NCI-H187 treated with DMSO at 0.1 percent for 48 hours (cell line): ENCODE results near the gene POLR1C.
"Not testable (repeated sequence)": the region's sequence is repeated elsewhere in the genome, so short reads cannot be mapped to it uniquely, and the experiment has no call there.

ENCODE experiments used
- DNase-seq: peaks from one replicate; lab custom pipeline; 2025; lab: John Stamatoyannopoulos, UW

Gene POLR1C

DNA sequence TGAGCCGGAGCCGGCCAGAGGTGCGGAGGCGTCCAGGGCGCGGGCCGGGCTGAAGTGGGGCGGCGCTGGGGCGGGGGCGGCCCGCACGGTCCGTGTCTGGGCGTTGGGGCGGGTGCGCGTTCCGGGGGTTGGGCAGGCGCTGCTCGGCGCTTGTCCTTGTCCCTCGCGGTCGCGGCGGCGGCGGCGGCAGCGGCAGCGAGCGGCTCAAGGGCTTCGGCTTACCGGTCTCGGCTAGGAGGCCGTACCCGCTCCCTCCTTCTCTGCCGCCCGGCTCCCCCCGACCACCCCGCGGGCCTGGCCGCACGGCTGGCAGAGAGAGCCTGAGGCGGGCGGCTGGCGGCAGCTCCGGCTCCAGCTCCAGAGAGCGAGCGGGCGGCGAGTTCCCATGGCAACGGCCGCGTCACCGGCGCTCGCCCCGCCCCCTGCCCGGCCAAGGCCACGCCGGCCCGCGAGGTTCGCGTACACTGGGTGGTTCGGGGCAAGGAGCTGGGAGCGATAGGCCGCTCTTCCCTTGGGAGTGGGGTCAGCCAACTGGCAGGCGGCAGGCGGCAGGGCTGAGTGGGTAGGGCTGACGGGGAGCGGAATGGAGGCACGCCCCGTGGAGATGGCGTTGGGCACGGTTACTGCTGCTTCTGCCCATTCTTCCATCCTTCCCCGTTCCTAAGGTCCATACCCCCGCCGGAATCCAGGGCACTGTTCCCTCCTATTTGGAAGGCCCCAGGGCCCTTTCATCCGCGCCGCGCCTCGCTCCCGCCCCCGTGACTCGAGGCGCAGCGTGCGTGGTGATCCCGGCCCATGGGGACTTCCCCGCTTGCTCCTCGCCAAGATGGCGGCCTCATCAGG is 6.7 kb upstream of the POLR1C start, which contains the start of gene LRRC73:
TSS of gene LRRC73 (minus strand) at position 363 of the 843 bp plus-strand sequence. CDS start 561 bp downstream, outside the sequence.
- no peak for DNase-seq

DNA sequence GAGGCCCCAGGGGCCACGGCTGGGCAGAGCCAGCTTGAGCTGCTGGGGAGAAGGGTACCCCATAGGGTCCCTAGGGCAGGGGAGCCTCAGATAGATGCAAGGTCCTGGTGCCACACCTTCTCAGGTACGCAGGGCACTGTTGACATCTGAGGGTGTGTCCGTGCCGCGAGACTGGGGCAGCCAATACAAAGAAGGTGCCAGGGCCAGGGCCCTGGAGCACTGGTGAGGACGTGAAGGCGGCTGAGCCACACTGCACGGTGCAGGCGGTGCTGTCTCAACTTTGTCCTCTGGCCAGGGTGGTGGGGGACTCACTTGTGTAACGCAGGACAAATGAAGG is 6.1 kb upstream of the POLR1C start:
- no peak for DNase-seq

DNA sequence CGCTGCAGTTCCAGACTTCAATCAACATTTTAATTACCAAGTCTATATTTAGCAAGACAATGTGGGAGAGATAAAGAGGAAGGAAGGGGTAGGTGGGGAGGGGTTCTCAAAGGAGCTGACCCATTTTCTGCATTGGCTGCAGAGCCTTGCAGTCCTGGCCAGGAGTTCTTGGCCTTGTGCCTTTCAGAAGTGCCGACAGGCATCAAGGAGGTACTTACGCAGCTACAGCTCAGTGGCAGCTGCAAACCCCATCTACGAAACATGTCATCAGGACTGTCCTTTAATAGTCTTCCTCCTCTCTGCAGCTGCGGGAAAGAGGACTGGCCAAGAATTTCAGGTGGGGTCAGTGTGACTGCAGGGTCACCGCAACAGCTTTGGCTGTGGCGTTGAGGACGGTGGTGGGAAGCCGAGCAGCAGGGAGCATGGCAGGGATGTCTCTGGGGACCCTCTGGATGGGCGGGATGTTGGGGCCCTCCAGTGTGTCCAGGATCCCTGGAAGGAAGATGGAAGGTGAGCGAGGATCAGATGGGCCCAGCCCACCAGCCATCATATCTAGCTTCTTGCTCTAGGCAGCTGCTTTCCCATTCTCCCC is 5.0 kb upstream of the POLR1C start:
- no peak for DNase-seq

DNA sequence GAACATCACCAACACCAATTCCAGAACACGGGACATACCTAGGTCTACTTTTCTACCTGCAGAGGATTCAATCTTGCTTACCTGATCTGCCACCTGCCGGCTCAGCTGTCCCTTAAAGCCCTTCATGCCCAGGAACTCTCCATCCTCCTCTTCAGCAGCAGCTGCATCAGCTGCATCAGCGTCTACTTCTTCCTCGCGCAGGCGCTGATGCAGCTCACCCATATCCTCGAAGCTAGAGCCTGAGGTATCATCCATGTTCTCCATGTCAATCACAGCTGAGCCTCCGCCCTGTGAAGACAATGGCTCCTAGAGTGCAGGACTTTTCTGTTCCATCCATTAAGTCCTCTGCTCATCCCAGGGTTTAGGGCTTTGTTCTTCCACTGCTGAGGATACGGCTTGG is 1.1 kb upstream of the POLR1C start:
- no peak for DNase-seq

DNA sequence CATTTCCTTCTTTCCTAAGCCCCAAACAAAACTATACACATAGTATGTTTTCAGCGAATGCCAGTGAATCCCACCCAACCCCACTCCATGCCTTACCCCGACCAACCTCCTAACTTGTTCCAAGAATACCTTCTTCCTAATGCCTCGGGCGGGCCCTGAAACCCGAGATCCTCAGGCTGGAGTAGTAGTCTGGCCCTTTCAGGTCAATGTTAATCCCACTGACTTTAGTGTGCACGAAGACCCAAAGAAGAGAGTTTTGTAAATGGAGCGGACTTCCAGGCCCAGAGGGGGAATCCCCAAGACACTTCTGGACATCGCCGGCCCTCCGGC is 557 bp upstream of the POLR1C start:
- DNase-seq: no peak

DNA sequence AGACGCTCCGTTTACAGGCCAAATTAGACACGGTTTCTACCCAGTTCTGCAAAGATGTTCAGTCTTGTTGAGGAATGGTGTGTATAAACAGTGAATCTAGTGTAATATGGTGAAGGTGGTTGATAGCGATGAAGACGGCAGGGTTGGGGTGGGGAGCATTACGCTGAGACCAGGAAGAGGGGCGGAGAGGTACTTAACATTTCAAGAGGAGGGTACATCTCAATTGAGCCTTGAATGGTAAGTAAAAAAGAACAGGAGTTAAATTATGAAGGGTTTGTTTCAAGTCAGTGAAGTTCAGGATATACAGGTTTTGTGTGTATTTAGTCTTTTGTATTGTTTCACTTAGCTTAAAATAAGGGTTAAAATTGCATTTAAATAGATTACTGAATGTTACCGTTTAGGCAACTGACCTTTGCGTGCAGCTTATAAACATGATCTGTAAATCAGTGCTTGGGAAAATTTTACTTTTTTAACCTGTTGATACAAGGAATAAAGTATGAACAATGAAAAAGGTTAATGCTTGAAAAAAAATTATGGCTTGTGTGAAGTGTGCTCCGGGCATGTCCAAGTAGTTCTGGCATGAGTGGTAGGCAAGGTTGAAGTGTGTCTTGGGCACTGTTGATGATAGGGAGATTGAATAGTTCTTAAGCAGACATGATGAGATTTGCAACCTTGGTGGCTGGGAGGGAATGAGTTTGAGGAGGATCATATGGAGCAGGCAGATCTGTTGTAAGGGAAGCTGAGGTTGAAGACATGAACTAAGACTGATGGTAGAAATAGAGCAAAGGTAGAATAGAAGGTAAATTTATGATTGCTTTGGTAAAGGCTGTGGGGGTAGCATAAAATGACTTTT is 842 bp downstream of the POLR1C start:
- no peak for DNase-seq

DNA sequence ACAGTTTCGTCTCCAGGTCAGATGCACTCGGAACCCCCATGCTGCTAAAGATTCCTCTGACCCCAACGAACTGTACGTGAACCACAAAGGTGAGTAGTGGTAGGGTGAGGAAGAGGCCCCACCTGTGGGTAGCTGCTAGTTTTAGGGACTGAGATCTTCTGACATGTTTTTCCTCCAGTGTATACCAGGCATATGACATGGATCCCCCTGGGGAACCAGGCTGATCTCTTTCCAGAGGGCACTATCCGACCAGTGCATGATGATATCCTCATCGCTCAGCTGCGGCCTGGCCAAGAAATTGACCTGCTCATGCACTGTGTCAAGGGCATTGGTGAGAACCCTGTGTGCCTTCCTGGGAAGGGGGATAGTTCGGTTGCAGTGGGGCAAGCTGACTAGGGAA is 3.2 kb downstream of the POLR1C start:
- no peak for DNase-seq

DNA sequence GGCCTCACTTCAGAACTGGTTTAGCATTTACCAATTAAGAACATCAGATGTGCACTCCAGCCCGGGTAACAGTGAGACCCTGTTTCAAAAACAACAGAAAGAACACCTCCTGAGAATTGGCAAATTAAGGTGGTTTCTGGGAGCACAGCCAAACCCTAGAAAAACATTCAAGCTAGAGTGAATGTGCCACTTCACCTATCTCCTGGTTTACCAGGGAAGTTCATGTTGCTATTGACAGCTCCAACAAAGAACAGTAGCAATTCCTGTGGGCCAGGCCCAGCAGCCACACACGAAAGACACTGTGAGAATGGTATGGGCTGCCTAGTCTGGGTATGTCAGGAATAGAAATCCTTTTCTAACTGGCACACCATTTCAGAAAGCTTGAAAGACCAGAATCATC is 4.9 kb downstream of the POLR1C start:
- DNase-seq: no peak

DNA sequence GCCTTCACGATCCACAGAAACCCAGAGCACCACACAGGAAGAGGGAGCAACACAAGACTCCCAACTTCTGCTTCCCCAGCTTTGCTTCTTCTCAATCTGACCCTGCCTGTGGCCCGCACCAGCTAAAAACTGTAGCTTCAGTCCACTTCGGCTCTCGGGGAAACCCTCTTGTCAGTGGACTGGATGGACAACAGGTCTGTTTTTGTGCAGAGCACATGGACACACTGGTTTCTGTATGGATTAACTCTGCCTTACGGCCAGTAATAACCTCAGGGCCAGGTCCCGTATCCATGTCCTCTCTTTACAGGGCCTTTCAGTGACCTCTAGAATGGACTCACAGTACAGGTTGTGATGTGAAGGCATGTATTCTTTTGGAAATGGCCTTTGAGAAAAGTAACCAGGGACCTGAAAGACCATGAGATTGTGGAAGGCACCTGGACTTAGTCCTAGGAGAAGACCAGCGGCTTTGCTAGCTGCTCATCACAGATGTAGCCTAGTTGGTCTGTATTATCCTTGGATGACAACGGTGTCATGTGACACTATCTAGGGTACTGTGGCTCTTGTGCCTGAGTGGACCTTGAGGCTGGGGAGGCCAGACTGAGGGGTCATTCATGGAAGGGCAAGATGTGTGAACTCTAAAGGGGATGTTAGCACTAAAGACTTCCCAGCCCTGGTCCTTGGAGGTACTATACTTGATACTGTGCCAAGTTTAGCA is 5.8 kb downstream of the POLR1C start:
- no peak for DNase-seq

DNA sequence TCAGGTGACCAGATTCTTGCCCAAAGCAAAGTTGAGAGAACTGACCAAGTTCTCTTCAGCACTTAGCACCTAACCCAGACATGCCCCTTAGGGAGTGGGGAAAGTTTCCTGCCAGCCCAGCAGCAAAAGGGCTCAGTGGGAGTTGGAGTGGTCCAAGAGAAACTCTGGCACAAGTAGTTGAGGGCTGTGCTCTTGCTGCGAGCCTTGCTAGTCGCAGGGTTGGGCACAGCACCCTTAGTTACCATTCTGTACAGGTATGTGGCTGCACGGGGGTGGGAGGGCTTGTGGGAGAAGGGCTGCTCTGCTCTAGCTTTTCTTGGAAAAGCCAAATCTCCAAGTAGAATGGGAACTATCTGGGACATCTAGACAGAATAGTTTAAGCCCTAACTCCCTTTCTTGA is 6.4 kb downstream of the POLR1C start:
- no peak for DNase-seq

DNA sequence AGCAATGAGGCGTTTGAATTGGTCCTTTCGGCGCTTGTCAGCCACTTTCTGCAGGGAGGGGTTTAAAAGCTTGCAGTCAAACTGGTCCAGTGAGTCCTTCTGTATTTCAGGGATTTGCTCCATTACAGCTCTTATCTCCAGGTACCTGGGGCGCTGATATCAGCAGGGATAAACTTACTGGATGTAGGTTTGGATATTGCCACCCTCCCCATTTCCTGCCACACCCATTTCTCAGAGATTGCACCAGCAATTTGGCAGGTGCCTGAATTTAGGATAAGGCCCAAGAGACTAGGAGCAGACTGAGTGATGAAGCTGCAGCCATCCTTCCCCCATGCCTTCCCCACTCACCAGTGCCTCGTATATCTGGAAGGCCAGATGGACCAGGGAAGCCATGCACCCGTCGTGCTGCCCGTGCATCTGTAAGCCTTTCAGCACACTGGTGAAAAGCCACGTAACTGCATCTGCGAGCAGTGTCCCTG is 7.6 kb downstream of the POLR1C start:
- DNase-seq: no peak

DNA sequence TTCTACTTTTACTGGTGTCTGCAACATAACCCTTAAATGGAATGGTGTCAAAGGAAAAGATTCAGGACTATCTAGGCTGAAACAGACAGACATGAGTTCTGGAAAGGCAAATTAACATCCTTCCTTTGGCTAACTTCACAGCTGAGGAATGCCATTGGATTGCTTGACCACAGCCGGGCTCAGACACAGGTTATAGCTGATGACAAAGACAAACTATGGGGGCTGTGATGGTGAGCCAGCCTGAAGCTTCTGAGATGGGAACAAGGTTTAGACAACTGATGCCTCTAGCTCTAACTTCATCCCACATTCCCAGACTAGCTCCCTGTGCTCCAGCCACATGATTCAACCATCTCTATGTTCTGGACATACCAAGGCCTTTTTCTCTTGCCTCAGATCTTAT is 15.3 kb downstream of the POLR1C start:
- DNase-seq: no peak

DNA sequence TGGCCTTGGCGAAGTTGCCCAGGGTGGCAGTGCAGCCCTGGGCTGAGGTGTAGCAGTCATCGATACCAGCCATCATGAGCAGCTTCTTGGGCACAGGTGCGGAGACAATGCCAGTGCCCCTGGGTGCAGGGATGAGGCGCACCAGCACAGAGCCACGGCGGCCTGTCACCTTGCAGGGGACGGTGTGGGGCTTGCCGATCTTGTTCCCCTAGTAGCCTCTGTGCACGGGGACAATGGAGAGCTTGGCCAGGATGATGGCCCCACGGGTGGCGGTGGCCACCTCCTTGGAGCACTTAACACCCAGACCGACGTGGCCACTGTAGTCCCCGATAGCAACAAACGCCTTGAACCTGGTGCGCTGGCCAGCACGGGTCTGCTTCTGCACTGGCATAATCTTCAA is 22.1 kb downstream of the POLR1C start:
- not testable (repeated sequence) for DNase-seq

DNA sequence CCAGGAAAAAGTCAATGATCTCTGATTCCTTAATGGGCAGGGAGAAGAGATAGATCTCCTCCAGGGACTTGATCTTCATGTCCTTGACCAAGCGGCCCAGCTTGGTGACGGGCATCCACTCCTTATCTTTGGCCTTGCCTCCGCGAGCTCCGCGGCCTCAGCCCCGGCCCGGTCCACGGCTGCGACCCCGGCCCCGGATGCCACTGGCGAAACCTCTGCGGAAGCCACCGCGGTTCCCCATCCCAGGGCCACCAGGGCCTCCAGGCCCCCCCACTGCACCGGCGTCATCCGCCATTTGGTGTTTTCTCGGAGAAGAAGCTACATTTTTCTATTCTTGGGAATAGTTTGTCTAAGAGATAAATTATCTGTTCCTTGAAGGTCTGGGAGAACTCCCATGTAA is 22.5 kb downstream of the POLR1C start:
- not testable (repeated sequence) for DNase-seq

DNA sequence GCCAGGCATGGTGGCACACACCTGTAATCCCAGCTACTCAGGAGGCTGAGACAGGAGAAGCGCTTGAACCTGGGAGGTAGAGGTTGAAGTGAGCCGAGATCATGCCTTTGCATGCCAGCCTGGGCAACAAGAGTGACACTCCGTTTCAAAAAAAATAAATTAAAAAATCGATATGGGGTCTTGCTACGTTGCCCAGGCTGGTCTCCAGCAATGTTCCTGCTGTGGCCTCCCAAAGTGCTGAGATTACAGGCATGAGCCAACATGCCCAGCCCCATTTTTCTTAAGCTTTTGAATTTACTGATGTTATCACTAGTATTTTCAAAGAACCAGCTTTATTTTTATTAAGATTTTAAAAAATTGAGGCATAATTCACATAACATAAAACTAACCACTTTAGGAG is 23.6 kb downstream of the POLR1C start:
- DNase-seq: no peak

DNA sequence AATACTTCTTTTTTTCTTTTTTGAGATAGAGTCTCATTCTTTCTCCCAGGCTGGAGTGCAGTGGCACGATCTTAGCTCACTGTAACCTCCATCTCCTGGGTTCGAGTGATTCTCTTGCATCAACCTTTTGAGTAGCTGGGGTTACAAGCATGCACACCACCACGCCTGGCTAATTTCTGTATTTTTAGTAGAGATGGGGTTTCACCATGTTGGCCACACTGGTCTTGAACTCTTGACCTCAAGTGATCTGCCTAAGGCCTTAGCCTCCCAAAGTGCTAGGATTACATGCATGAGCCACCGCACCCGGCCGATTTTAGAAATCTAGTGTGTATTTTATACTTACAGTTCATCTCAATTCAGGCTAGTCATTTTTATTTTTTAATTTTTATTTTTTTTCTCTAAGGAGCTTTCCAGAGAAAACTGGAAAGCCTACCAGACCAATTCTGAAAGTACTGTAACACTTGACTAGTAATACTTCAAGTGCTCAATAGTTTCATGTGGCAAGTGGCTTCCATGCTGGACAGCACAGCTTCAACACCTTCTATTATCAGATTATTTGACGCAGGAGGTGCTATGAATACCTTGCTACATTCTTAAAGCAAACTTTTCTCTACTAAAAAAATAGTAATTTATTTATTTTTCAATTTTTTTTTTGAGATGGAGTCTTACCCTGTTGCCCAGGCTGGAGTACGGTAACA is 25.0 kb downstream of the POLR1C start:
- no peak for DNase-seq

DNA sequence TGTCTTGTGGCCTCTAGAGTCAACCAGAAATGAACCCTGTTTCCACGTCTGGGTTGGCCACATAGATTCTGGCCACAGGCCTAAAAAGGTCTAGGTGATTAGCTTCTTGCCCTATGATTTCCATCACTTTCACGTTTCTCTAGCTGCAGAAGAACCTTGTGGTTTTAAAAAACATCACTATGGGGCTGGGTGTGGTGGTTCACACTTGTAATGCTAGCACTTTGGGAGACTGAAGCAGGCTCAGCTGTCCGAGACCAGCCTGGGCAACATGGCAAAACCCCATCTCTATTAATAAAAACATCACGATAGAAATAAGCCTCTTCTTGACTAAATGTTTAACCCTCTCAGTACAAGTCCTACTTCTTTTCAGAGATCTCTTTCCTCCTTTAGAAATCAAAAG is 27.6 kb downstream of the POLR1C start:
- DNase-seq: no peak

DNA sequence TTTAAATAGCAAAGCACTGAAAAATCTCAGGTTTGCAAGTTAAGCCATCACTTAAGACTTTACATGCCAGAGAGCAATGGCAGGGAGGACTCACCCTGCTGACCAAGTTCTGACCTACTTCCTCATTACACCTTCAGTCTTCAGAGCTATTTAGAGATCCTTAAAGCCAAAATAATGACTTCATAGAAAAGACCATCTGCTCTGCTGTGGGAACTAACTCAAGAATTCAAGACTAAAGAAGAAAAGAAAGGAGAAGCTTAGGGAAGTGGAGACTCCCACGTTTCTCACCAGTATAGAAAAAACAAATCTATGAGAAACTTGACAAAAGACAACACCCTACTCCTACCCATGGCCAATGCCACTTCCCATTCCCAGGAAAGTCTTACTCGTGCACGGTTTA is 30.3 kb downstream of the POLR1C start:
- no peak for DNase-seq

DNA sequence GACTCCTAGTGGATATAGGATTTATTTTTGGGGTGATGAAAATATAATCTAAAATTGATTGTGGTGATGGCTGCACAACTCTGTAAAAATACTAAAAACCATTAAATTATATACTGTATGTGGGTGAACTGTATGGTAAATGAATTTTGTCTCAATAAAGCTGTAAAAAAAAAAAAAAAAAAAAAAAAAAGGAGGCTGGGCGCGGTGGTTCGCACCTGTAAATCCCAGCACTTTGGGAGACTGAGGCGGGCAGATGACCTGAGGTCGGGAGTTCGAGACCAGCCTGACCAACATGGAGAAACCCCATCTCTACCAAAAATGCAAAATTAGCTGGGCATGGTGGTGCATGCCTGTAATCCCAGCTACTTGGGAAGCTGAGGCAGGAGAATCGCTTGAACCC is 40.7 kb downstream of the POLR1C start:
- not testable (repeated sequence) for DNase-seq

DNA sequence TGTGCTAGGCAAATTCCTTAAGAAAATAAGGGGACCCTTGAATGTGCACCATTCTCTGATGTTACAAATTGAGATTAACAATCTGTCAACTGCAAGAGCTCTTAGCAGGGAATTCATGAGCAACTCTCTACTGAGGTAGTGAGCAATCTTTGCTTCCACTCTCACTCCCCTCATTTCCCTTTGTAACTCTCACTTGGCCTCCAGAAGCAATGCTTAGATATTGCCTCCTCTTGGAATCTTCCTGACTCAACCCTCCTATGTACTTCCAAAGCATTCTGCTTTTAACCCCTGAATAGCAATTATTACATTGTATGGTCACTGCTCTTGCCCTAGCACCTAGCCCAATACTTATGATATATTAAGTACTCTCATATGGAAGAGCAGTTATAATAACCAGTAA is 42.4 kb downstream of the POLR1C start:
- no peak for DNase-seq

DNA sequence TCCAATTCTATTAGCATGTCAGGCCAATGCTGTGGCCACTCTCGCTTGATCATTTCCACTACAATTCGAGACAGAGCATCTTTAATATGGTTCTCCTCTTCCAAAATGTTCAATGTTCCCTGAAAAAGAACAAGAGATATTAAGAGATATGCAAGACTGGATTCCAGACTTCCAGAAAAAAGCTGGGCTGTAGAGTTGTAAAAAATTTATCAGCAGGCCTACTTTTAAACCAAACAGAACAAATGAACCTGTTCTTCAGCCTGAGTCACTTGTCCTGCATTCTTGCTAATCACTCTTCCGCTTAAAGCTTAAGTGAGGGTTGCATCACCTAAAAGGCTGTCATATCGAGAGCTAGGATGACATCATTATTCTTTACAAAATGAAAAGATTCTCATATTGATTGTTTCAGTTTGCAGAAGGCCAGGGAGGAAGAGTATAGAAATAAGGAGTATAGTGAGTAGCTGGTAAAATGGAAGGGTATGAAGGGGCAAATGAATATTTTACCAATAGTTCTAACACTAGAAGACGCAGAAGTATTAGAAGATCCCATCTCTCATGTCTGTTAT is 54.1 kb downstream of the POLR1C start:
- no peak for DNase-seq
